ENCODE measurements around the gene ZNRD2. TPM values are rescaled to one million over a fixed set of nuclear protein-coding genes. Genes with fewer than 3 reads are reported as not detected.
A peak's percentile ranks its signal among the peaks of the same experiment; 100 is the strongest.

ZNRD2 gene
- total and polyA plus RNA-seq, 2 donors from 2014 or later = 32.0 to 60.4 TPM

DNA sequence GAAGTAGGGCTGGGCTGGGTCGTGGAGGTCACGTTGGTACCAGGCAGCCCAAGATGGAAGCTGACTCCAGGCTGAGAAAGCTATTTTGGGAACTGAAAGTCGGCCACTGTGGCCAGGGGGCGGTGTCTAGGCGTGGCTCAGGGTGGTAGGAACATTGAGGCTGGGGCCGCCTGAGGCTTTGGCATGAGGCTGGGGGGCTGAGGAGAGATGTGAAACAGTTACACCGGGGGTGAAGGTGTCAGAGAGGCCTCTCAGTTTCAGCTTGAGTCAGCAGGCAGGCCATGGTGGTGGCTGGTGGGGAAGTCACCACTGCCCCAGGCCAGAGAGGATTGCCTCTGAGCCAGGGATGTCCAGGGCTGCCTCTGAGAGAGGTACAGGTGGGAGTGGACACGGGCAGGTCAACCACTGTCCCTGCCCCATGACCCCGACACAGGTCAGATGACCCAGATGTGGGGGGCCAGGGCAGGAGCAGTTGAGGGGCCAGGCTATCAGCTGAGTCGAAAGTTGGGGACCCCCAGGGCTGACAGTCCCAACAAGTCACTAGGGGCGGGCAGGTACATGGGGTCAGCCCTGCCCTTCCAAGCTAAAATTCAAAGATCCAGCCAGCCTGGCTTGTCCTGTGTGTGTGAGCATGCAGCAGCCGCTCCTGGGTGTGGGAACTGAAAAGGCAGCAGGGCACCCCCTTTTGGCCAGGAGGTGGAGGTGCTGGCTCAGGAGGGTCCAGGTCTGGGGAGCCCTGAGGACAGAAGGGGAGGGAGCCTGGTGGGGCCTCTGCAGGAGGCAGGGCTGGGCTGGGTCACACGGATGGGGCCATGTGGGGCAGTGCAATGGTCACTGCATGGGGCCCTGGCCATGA, 18.1 kb downstream of the ZNRD2 start:
- no peak overlapping the region for H3K9ac ChIP-seq (ENCODE audit: low read length in 3 of 3)
- no peaks in the 10 kb centered on the region for H3K27me3 ChIP-seq (ENCODE audit: control insufficient read depth, insufficient read depth, low read length)
- peak in 2 of 5 donors; percentile 51 to 84 for DNase-seq
- intact Hi-C loops (cut with DNase I) = no loop called here
- peaks cover 0 to 10% (median 0%) of the 10 kb centered on the region in 3 donors for H3K4me1 ChIP-seq (ENCODE audit: control insufficient read depth in 2 of 3, insufficient read depth in 2 of 3, low read depth in 1 of 3, low read length in 3 of 3)
- FAIRE-seq = no peak
- no peaks in the 10 kb centered on the region for H3K36me3 ChIP-seq (ENCODE audit: control insufficient read depth in 2 of 3, insufficient read depth in 3 of 3, low read length in 3 of 3)
- no peaks in the 10 kb centered on the region for H3K9me3 ChIP-seq (ENCODE audit: control insufficient read depth in 2 of 3, insufficient read depth in 1 of 3, low read length in 3 of 3)
- TF ChIP-seq, protein P1, sequence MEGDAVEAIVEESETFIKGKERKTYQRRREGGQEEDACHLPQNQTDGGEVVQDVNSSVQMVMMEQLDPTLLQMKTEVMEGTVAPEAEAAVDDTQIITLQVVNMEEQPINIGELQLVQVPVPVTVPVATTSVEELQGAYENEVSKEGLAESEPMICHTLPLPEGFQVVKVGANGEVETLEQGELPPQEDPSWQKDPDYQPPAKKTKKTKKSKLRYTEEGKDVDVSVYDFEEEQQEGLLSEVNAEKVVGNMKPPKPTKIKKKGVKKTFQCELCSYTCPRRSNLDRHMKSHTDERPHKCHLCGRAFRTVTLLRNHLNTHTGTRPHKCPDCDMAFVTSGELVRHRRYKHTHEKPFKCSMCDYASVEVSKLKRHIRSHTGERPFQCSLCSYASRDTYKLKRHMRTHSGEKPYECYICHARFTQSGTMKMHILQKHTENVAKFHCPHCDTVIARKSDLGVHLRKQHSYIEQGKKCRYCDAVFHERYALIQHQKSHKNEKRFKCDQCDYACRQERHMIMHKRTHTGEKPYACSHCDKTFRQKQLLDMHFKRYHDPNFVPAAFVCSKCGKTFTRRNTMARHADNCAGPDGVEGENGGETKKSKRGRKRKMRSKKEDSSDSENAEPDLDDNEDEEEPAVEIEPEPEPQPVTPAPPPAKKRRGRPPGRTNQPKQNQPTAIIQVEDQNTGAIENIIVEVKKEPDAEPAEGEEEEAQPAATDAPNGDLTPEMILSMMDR (IDR thresholded peaks at IDR 0.05; ENCODE audit: borderline replicate concordance, extremely low read depth, insufficient read depth) = peak; percentile 50
- H3K27ac ChIP-seq (ENCODE audit: low read depth in 2 of 2, low read length in 2 of 2) = no peak overlapping the region
- no peak overlapping the region for H3K4me3 ChIP-seq (ENCODE audit: low read length in 3 of 3)

DNA sequence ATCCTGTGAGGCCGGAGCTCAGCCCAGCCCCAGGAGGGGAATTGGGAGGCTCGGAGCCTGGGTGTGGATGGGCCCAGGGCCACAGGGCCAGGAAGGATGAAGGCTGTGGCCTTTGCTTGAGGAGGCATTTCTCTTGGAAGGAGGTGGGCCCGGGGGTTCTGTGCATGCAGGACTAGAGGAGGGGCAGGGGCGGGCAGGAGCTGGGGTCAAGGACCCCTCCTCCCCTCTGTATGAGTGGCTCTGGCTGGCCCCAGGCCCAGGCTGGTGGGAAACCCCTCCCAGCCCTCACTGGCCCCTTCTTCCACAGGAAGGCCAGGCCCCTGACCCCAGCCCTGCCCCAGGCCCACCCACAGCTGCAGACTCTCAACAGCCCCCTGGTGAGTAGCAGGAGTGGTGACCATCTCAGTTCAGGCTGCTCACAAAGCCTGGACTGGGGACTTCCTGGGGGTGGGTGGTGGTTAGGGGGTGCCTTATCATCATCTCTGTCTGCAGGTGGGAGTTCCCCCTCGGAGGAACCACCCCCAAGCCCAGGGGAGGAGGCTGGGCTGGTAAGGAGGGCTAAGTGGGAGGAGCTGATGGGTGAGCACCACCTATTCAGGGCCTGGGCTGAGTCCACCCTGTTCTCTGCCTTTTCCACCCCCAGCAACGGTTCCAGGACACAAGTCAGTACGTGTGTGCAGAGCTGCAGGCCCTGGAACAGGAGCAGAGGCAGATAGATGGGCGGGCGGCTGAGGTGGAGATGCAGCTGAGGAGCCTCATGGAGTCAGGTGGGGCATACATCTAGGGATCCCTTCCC, 19.4 kb downstream of the ZNRD2 start:
- Histone ChIP-seq H3K36me3 (ENCODE audit: control insufficient read depth in 2 of 3, insufficient read depth in 3 of 3, low read length in 3 of 3) (no peaks in the 10 kb centered on the region), H3K27me3 (ENCODE audit: control insufficient read depth, insufficient read depth, low read length) (no peaks in the 10 kb centered on the region), H3K9ac (ENCODE audit: low read length in 3 of 3) (no peak overlapping the region), H3K9me3 (ENCODE audit: control insufficient read depth in 2 of 3, insufficient read depth in 1 of 3, low read length in 3 of 3) (no peaks in the 10 kb centered on the region), H3K4me1 (ENCODE audit: control insufficient read depth in 2 of 3, insufficient read depth in 2 of 3, low read depth in 1 of 3, low read length in 3 of 3) (peaks cover 0 to 13% (median 0%) of the 10 kb centered on the region in 3 donors), H3K4me3 (ENCODE audit: low read length in 3 of 3) (no peak overlapping the region), H3K27ac (ENCODE audit: low read depth in 2 of 2, low read length in 2 of 2) (no peak overlapping the region)
- intact Hi-C loops (cut with DNase I) = no loop called here
- FAIRE-seq (no peak), DNase-seq (no peak)
- TF ChIP-seq, protein P1 (IDR thresholded peaks at IDR 0.05; ENCODE audit: borderline replicate concordance, extremely low read depth, insufficient read depth) = no peak

DNA sequence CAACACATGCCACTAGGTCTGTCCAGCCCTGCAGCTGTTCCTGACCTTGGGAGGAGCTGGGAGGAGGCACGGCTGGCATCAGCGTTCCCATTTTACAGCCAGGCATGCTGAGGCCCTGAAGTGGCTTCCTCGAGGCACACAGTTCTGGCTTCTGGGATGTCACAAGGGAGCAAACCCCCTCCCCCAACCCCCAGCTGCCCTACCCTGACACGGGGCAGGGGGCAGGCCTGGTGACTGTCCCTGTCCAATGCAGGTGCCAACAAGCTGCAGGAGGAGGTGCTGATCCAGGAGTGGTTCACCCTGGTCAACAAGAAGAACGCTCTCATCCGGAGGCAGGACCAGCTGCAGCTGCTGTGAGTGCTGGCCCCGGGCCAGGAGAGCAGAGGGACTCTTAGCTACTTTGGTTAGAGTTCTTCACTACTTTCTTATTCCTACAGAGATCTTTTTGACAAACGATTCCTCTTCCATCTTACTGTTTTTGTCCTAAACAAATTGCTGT, 20.0 kb downstream of the ZNRD2 start:
- H3K27me3 ChIP-seq (ENCODE audit: control insufficient read depth, insufficient read depth, low read length) = no peaks in the 10 kb centered on the region
- TF ChIP-seq, protein P1 (IDR thresholded peaks at IDR 0.05; ENCODE audit: borderline replicate concordance, extremely low read depth, insufficient read depth) = no peak
- H3K4me1 ChIP-seq (ENCODE audit: control insufficient read depth in 2 of 3, insufficient read depth in 2 of 3, low read depth in 1 of 3, low read length in 3 of 3) = peaks cover 0 to 13% (median 0%) of the 10 kb centered on the region in 3 donors
- no peak overlapping the region for H3K9ac ChIP-seq (ENCODE audit: low read length in 3 of 3)
- no peaks in the 10 kb centered on the region for H3K36me3 ChIP-seq (ENCODE audit: control insufficient read depth in 2 of 3, insufficient read depth in 3 of 3, low read length in 3 of 3)
- intact Hi-C loops (cut with DNase I) = no loop called here
- DNase-seq (peak in 2 of 5 donors; percentile 84 to 86), FAIRE-seq (no peak)
- H3K9me3 ChIP-seq (ENCODE audit: control insufficient read depth in 2 of 3, insufficient read depth in 1 of 3, low read length in 3 of 3) = no peaks in the 10 kb centered on the region
- no peak overlapping the region for H3K4me3 ChIP-seq (ENCODE audit: low read length in 3 of 3)
- H3K27ac ChIP-seq (ENCODE audit: low read depth in 2 of 2, low read length in 2 of 2) = no peak overlapping the region
